WERI-Rb-1 (cell line): ENCODE data around the gene SLC26A9.

Experiments
- DNase-seq: peaks from one replicate; pipeline ENCODE4 v3.0.0-alpha.2; 2020
- H3K27ac ChIP-seq: fragments of 250-450 bp; sonication (Bioruptor Pico); 2 replicates; pipeline ENCODE4 v1.5.1; 2020; ENCODE audit warnings: mild to moderate bottlenecking, moderate library complexity
- H3K27me3 ChIP-seq: fragments of 250-450 bp; sonication (Bioruptor Pico); 2 replicates; pipeline ENCODE4 v1.5.1; 2021; ENCODE audit warnings: mild to moderate bottlenecking, low read depth, moderate library complexity; ENCODE audit not compliant: insufficient read depth, severe bottlenecking
- H3K36me3 ChIP-seq: fragments of 250-450 bp; sonication (Bioruptor Pico); 2 replicates; pipeline ENCODE4 v1.5.1; 2020; ENCODE audit warnings: mild to moderate bottlenecking, moderate library complexity
- H3K4me3 ChIP-seq: 2 replicates; pipeline ENCODE4 v1.5.1; 2011; ENCODE audit warnings: low read depth, mild to moderate bottlenecking, control low read depth, low read length
- H3K9me3 ChIP-seq: fragments of 250-450 bp; sonication (Bioruptor Pico); 2 replicates; pipeline ENCODE4 v1.5.1; 2021; ENCODE audit warnings: mild to moderate bottlenecking, moderate library complexity; ENCODE audit not compliant: severe bottlenecking
- TF ChIP-seq, protein P1 (sequence below): IDR thresholded peaks from 2 replicates; pipeline ENCODE4 v1.5.1; 2011; ENCODE audit warnings: low read depth, mild to moderate bottlenecking, control low read depth, inconsistent platforms, low read length

SLC26A9 gene

DNA sequence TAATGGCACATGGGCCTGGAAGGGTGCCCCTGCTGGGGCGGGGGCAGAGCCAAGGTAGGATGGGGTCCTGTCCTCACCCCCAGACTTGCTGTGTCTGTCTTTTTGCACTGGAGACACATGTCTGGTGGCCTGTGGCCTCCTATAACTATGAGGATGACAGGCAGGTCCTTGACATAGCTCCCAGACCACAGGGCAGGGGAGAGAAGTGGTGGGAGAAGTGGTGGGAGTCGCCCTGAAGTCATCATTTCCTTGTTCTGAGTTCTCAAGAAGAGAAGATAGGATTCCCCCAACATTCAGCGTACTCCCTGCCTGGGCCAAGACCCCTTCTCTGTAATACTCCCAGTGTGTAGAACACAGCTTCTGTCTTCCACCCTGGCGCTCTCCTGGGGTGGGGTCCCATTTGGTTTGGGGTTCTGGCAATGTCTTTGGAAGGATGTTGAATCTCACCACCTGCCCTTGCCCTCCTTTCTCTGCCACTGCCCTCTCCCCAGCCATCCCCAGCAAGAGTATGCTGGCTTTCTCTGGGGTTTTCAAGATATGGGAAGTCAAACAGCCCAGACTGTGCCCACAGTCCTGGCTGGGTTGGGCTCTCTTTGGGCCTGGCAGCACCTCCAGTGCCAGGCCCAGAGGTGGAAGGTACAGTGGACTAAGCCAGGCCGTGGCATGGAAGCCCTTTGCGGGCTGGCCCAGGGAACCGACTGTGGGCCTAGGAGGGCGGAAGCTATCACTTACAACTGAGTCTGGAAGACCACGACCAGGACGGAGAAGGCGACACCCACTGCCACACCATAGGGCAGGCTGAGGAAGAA is 19.4 kb downstream of the SLC26A9 start:
- Histone ChIP-seq H3K36me3 (no peaks in the 10 kb centered on the region), H3K27me3 (no peaks in the 10 kb centered on the region), H3K27ac (no peak overlapping the region), H3K4me3 (no peak overlapping the region), H3K9me3 (peaks cover 4% of the 10 kb centered on the region)
- DNase-seq: peak; percentile 10
- TF ChIP-seq, protein P1, sequence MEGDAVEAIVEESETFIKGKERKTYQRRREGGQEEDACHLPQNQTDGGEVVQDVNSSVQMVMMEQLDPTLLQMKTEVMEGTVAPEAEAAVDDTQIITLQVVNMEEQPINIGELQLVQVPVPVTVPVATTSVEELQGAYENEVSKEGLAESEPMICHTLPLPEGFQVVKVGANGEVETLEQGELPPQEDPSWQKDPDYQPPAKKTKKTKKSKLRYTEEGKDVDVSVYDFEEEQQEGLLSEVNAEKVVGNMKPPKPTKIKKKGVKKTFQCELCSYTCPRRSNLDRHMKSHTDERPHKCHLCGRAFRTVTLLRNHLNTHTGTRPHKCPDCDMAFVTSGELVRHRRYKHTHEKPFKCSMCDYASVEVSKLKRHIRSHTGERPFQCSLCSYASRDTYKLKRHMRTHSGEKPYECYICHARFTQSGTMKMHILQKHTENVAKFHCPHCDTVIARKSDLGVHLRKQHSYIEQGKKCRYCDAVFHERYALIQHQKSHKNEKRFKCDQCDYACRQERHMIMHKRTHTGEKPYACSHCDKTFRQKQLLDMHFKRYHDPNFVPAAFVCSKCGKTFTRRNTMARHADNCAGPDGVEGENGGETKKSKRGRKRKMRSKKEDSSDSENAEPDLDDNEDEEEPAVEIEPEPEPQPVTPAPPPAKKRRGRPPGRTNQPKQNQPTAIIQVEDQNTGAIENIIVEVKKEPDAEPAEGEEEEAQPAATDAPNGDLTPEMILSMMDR: no peak

DNA sequence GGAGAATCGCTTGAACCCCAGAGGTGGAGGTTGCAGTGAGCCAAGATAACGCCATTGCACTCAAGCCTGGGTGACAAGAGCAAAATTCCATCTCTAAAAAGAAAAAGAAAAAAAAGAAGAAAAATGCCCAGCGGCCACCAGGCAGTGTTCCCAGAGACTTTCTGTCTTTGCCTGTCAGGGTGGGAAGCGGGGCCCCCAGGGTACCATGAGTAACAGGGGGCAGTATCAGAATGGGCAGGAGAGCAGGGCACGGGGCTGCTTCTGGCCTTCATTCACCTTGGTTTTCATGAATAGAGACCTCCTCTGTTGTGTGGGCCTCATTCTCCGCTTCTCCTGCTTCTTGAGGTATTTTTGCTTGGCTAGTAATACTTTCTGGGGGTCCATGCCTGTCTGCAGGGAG is 20.4 kb downstream of the SLC26A9 start:
- peaks cover 4% of the 10 kb centered on the region for H3K9me3 ChIP-seq
- H3K27ac ChIP-seq: no peak overlapping the region
- TF ChIP-seq, protein P1: no peak
- H3K36me3 ChIP-seq: no peaks in the 10 kb centered on the region
- DNase-seq: no peak
- no peaks in the 10 kb centered on the region for H3K27me3 ChIP-seq
- no peak overlapping the region for H3K4me3 ChIP-seq

DNA sequence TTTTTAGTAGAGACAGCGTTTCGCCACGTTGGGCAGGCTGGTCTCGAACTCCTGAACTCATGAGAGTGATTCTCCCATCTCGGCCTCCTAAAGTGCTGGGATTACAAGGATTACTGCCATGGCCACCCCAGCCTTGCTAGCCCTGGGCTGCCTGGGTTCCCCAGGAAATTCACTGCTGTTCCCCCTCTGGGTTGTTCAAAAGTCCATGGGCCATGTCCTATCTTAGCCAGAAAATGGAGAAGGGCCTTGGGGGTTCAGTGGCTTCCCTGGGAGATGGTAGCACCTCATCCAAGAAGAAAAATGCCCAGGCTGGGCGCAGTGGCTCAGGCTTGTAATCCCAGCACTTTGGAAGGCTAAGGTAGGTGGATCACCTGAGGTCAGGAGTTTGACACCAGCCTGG is 20.9 kb downstream of the SLC26A9 start:
- peak; percentile 6 for DNase-seq
- no peak overlapping the region for H3K27ac ChIP-seq
- H3K9me3 ChIP-seq: peaks cover 4% of the 10 kb centered on the region
- H3K27me3 ChIP-seq: no peaks in the 10 kb centered on the region
- H3K36me3 ChIP-seq: no peaks in the 10 kb centered on the region
- H3K4me3 ChIP-seq: no peak overlapping the region
- TF ChIP-seq, protein P1: no peak

DNA sequence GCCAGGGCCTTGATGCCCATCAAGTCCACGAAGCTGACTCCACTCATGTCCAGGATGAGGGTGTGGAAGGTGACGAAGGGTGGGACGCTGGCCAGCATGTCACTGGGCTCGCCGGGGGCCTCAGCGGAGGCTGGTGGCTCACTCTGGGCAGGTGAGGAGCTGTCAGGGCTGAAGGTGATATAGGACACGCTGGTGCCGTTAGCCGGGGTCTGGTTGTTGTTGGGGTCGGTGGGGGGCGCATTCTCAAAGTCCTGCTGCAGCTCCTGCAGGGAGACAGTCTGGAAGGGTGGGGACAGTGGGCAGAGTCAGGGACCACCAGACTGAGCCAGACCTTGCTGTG is 21.7 kb downstream of the SLC26A9 start:
- Histone ChIP-seq H3K36me3 (no peaks in the 10 kb centered on the region), H3K4me3 (no peak overlapping the region), H3K27ac (no peak overlapping the region), H3K27me3 (no peaks in the 10 kb centered on the region), H3K9me3 (peaks cover 4% of the 10 kb centered on the region)
- TF ChIP-seq, protein P1: no peak
- DNase-seq: peak; percentile 11

DNA sequence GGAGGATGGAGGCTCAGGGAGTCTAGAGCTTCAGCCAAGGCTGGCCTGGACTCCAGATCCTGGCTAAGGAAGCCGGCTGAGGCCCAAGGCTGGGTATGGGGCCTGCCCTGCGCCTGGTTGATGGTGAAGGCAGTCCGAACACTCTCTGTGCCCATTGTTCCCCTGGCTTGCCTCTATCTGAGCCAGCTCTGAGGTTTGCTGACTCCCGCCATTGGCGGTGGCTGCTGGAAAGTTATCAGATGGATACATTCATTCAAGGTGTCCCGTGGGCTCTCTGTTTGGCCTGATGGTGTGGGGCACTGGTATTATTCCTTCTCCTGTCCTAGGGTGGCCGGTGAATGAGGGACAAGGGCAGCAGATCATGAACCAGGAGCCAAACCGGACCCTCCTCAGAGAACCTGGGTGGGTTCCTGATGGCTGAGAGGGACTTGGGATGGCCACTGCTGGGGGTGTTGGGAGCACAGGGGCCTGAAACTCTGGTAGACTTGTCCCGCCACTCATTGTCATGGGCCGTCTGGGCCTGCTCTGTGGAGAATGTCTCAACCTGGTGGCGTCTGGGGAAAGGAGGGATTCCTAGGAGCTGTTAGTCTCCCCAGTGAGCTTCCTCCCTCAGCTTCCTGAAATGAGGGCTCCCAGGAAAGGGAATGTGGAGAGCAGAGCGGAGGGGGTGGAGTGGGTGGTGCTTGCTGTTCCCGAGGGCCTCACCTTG is 22.2 kb downstream of the SLC26A9 start:
- Histone ChIP-seq H3K27me3 (no peaks in the 10 kb centered on the region), H3K36me3 (no peaks in the 10 kb centered on the region), H3K27ac (no peak overlapping the region), H3K9me3 (peaks cover 4% of the 10 kb centered on the region), H3K4me3 (no peak overlapping the region)
- TF ChIP-seq, protein P1: no peak
- DNase-seq: peak; percentile 6
